GM12873 (cell line): ENCODE measurements around the gene CRYM.

Experiments used
- CTCF ChIP-seq: IDR thresholded peaks from 2 replicates; pipeline ENCODE4 v1.5.1; 2012; ENCODE audit warnings: low read depth, mild to moderate bottlenecking, moderate library complexity, low read length, control low read depth; ENCODE audit not compliant: insufficient read depth; ENCODE audit errors: missing control alignments

Gene CRYM

DNA sequence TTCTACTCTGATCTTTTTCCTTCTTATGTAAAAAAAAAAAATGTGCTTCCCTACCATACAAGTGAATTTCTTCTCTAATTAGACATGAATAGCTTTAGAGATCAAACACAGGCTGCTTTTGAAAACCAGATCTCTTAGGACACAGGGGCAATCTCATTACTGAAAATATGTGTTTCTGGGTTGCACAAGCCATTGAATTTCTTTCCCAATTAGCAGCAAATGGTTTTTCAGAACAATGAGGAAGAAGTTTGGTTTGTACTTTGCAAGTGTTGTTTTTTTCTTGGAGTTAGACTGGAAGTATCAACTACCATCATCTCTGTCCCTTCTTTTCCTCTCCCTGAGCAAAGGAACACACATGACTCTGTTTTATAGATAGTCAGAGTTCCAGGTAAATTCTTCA is 50.2 kb downstream of the CRYM start:
- TF ChIP-seq CTCF: no peak

DNA sequence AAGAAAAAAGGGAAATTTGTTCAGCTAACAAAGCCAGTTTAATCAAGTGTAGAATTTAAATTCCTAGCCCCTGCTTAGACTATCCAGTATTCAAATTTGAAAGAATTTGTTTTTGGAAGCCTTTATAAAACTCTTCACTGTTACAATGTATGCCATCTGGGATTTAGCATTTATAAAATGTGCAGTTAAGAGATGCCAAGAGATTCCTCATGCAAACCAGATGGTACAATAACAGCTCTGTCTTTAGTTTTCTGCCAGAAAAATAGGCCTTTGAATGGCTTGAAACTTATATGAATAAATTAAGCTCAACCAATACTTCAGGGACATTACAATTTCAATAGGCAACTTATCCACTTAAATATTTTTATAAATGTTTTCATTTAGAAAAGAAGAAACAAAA is 51.3 kb downstream of the CRYM start:
- no peak for TF ChIP-seq CTCF

DNA sequence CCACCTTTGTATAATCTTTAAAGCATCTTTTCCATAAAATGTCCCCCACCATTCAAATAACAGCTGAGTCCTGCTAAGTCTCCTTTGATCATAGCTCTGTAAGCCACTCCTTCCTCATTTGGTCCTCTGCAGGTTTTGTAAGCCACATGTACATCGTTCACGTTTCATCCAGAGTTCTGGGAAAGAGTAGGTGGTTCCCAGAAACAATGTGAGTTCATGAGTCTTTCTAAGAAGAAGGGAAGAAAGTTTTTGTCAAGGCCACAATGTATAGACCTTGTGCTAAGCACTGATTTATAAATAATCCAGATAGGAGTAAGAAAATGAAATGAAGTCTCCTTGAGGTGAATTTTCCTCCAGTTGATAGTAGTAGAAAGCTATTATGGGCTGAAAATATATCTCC is 53.3 kb downstream of the CRYM start:
- no peak for TF ChIP-seq CTCF

- no peak for TF ChIP-seq CTCF
These were observed 54.3 kb downstream of the CRYM start for GRCh38 chr16:21223787-21224186.

DNA sequence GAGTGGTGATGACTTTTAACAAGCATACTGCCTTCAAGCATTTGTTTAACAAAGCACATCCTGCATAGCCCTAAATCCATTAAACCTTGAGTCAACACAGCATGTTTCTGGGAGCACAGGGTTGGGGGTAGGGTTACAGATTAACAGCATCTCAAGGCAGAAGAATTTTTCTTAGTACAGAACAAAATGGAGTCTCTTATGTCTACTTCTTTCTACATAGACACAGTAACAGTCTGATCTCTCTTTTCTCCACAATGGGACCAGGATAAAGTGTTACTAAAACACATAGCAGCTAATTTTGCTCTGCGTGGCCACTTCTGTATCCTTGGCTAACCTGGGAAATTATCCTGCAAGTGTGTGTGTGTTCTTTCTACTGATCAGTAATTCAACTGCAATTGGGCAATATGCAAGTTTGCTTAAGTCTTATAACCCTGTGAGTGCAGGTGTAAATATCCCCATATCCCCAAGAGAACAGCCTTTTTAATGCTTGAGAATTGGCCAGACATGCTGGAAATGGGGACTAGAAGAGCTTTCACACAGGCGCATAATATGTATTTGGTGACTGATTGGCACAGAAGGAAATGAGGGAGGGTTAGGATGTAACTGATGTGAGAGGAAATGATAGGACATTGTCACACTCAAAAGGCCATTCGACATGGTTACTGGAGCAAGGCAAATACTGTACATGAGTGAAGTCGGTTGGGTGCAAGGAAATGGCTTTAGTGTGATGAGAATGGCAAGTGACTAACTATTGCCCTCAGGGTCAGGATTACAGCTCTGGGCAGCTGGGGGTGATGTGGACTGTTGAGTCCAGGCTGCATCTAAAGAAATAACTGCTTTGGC is 55.4 kb downstream of the CRYM start:
- no peak for TF ChIP-seq CTCF

DNA sequence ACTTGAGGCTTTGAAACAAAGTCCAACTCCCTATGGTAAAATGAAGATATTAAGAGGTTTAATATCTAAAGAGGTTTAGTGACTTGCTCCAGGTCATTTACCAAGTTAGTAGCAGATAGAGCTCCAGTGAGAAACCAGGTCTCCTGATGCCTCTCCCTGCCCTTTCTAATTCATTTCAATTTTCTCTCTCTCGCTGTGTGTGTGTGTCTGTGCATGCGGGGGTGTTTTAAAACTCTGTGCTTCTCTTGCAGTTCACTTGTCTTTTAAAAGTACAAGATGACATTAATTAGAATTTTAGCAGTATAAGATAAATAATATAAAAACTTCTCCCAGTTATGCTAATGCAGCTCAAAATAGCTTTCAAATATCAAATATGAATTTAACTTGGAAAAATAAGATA is 58.5 kb downstream of the CRYM start:
- TF ChIP-seq CTCF: no peak

GRCh38 chr16:21218153-21218552 is 59.9 kb downstream of the CRYM start:
- TF ChIP-seq CTCF: no peak
